ENCODE measurements around the gene ZNF444.

Gene ZNF444

DNA sequence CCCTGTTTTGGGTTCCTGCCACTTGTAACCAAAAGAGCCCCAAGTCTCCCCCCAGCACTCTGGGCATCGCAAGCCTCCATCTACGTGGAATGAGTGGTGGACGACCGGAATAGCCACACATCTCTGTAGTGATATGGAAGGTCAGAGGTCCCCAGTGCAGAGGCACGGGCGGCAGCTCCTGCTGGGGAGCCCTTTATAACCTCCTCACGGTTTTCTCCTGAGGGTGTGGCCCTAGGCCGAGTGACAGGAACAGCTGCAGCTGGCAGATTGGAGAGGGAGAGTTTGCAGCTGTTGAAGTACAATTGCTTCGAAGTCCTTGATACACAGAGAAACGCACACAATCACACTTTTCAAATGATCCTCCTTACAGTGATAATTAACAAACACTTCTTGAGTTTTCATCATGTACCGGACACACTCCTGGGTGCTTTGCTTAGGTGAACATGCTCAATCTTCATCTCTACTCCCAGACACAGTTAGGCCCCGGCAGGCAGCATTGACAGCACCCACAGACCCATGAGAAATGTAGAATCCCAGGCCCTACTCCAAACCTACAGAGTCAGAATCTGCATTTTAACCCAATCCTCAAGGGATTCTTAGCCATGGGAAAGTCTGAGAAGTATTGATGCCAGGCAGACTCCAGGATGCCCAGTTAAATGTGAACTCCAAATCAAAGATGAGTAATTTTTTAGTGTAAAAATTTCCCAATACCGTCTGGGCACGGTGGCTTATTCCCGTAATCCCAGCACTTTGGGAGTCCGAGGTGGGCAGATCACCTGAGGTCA lies 15.1 kb upstream of the ZNF444 start:
- Histone ChIP-seq H3K27ac (no peak overlapping the region), H3K9ac (ENCODE audit: insufficient read length) (no peak overlapping the region), H3K36me3 (ENCODE audit: insufficient read depth, low read length) (no peaks in the 10 kb centered on the region), H3K4me3 (no peak overlapping the region), H3K9me3 (ENCODE audit: low read depth, low read length) (no peaks in the 10 kb centered on the region)
- TF ChIP-seq POLR2AphosphoS5 (IDR thresholded peaks at IDR 0.05; ENCODE audit: borderline replicate concordance, low read depth, low read length), result no peak
- TF ChIP-seq EZH2 (IDR thresholded peaks at IDR 0.05), result no peak
- TF ChIP-seq FOXP2 (optimal IDR thresholded peaks at IDR 0.05; ENCODE audit: control extremely low read depth, extremely low read length, insufficient read depth), result no peak
- DNase-seq (ENCODE audit: low read depth, low spot score), result no peak

DNA sequence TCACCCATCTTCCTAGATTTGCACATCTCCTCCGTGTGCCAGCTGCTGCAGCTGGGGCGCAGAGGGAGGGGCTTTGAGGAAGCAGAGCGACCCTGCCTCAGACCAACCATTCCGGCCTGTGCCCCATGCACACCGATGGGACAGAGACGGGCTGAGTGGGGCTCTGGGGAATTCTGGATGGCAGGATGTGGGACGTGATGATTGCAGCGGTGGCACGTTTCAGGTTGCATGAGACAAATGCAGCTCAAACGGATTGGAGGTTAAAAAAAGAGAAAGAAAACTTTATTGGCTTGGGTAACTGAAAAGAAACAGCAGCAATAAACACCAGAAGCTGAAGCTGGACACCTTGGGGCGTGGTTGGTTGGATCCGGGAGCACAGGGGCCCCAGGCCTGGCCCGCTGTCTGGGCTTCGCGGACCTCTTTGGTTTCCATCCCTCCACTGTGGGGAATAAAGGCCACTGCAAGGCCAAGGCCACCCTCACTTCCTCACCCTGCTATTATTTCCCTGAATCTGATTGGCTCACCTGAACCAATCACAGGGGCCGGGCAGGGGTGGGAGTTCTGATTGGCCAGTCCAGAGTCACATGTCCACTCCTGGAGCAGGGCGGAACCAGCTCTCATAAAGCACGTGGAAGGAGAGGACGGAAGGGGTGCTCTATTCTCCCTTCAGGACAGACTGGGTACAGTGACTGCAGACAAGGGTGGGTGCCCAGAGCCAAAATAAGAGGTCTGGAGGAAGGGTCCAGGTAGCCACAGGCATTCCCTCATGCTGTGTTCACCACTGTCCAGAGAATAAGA lies 13.9 kb upstream of the ZNF444 start:
- Histone ChIP-seq H3K9ac (ENCODE audit: insufficient read length) (no peak overlapping the region), H3K4me3 (no peak overlapping the region), H3K27ac (no peak overlapping the region), H3K9me3 (ENCODE audit: low read depth, low read length) (no peaks in the 10 kb centered on the region), H3K36me3 (ENCODE audit: insufficient read depth, low read length) (no peaks in the 10 kb centered on the region)
- DNase-seq (ENCODE audit: low read depth, low spot score), result no peak
- TF ChIP-seq POLR2AphosphoS5 (IDR thresholded peaks at IDR 0.05; ENCODE audit: borderline replicate concordance, low read depth, low read length) (no peak), EZH2 (IDR thresholded peaks at IDR 0.05) (no peak), FOXP2 (optimal IDR thresholded peaks at IDR 0.05; ENCODE audit: control extremely low read depth, extremely low read length, insufficient read depth) (no peak)

DNA sequence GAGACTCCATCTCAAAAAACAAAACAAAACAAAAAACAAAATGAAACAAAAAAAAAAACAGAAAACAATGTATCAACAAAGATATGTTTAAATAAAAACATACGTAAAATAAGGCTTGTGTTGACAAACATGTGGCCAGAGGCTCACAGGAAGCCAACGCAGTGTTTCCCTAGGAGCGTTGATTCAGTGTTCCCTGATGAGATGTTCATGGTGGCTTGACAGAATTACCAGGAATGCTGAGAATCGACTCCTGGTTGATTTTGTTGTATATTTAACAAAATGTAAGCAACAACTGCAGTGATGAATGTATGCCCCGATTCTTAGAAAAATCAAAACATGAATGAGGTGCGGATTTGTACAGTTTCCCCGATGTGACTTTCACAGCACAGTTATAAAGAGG lies 11.1 kb upstream of the ZNF444 start:
- no peak overlapping the region for H3K4me3 ChIP-seq
- H3K9ac ChIP-seq (ENCODE audit: insufficient read length), result no peak overlapping the region
- TF ChIP-seq FOXP2 (optimal IDR thresholded peaks at IDR 0.05; ENCODE audit: control extremely low read depth, extremely low read length, insufficient read depth) (no peak), POLR2AphosphoS5 (IDR thresholded peaks at IDR 0.05; ENCODE audit: borderline replicate concordance, low read depth, low read length) (no peak), EZH2 (IDR thresholded peaks at IDR 0.05) (no peak)
- H3K27ac ChIP-seq, result no peak overlapping the region
- DNase-seq (ENCODE audit: low read depth, low spot score), result no peak
- H3K36me3 ChIP-seq (ENCODE audit: insufficient read depth, low read length), result no peaks in the 10 kb centered on the region
- no peaks in the 10 kb centered on the region for H3K9me3 ChIP-seq (ENCODE audit: low read depth, low read length)

DNA sequence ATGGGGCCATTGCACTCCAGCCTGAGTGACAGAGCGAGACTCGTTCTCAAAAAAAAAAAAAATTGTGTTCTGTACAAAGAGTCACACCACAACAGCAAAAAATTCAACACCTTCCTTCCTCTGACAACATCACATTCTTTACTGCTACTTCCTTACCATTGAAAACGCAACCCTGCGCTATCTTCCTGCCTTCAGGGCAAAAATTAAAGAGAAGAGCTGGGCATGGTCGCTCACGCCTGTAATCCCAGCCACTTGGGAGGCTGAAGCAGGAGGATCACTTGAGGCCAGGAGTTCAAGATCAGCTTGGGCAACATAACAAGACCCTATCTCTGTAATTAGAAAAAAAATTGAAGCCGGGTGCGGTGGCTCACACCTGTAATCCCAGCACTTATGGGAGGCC lies 9.4 kb upstream of the ZNF444 start:
- Histone ChIP-seq H3K4me3 (no peak overlapping the region), H3K27ac (no peak overlapping the region), H3K9ac (ENCODE audit: insufficient read length) (no peak overlapping the region), H3K9me3 (ENCODE audit: low read depth, low read length) (no peaks in the 10 kb centered on the region), H3K36me3 (ENCODE audit: insufficient read depth, low read length) (no peaks in the 10 kb centered on the region)
- TF ChIP-seq POLR2AphosphoS5 (IDR thresholded peaks at IDR 0.05; ENCODE audit: borderline replicate concordance, low read depth, low read length), result no peak
- no peak for TF ChIP-seq EZH2 (IDR thresholded peaks at IDR 0.05)
- TF ChIP-seq FOXP2 (optimal IDR thresholded peaks at IDR 0.05; ENCODE audit: control extremely low read depth, extremely low read length, insufficient read depth), result no peak
- no peak for DNase-seq (ENCODE audit: low read depth, low spot score)

DNA sequence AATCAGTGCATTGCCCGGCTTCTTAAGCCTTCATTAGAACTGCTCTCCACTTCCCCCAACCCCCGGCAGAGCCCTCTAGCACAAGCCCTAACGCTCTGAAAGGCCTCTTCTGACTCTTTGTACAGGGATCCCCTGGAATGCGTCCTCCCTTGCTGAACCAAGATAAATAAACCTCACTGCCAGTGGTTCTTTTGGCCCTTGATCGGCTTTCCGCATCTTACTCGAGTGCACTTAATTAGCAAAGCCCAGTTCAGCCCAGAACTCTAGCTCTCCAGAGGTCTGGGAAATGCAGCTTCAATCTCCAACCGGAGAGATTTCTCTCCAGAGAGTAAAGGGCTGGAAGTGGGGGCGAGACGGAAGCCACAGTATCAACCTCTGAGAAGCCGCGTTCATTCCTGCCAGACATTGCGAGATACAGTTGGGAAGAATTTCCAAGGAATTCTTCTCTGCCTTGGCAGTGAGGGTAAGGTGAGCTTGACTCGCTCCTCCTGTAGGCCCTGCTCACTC lies 8.7 kb upstream of the ZNF444 start:
- no peak for DNase-seq (ENCODE audit: low read depth, low spot score)
- TF ChIP-seq POLR2AphosphoS5 (IDR thresholded peaks at IDR 0.05; ENCODE audit: borderline replicate concordance, low read depth, low read length) (no peak), FOXP2 (optimal IDR thresholded peaks at IDR 0.05; ENCODE audit: control extremely low read depth, extremely low read length, insufficient read depth) (no peak)
- Histone ChIP-seq H3K36me3 (ENCODE audit: insufficient read depth, low read length) (no peaks in the 10 kb centered on the region), H3K4me3 (no peak overlapping the region), H3K27ac (no peak overlapping the region), H3K9ac (ENCODE audit: insufficient read length) (no peak overlapping the region), H3K9me3 (ENCODE audit: low read depth, low read length) (no peaks in the 10 kb centered on the region)

DNA sequence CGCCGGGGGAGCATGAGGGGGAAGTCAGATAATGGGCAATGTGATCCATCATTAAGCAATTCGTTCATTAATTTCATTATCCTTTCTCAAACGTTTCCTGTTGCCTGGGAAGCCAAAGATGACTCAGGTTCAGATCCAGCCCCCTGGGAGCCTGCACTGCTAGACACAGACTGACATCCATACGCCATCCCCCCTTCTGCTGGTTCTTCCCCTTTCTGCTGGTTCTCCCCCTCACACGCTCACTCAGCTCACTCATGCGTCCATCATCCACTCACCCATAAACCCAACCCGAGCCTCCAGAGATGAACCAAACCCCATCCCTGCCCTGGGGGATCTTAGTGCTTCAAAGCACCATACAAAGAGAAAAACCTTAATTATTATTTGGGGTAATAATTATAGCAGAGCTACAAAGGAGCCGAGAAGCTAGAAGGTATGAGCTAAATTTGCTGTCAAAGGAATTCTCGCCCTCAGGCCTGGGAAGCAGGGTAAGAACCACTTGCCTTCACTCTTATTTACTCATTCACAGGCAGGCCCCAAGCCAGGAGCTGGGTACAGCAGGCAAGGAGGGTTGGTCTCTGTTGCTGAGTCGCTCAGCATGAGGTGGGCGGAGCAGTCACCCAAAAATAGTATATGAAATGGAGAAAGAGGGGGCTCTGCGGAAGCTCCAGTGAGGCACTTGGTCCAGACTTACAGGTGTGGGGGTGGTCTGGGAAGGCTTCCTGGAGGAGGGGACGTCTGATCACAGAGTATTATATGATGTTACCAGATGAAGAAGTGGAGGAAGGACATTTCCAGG lies 7.0 kb upstream of the ZNF444 start:
- DNase-seq (ENCODE audit: low read depth, low spot score), result peak; percentile 26
- no peaks in the 10 kb centered on the region for H3K36me3 ChIP-seq (ENCODE audit: insufficient read depth, low read length)
- H3K9me3 ChIP-seq (ENCODE audit: low read depth, low read length), result no peaks in the 10 kb centered on the region
- H3K27ac ChIP-seq, result peak overlapping the region; percentile 82
- peak overlapping the region; percentile 55 for H3K4me3 ChIP-seq
- peak overlapping the region; percentile 48 for H3K9ac ChIP-seq (ENCODE audit: insufficient read length)
- TF ChIP-seq EZH2 (IDR thresholded peaks at IDR 0.05) (no peak), POLR2AphosphoS5 (IDR thresholded peaks at IDR 0.05; ENCODE audit: borderline replicate concordance, low read depth, low read length) (no peak), FOXP2 (optimal IDR thresholded peaks at IDR 0.05; ENCODE audit: control extremely low read depth, extremely low read length, insufficient read depth) (no peak)

DNA sequence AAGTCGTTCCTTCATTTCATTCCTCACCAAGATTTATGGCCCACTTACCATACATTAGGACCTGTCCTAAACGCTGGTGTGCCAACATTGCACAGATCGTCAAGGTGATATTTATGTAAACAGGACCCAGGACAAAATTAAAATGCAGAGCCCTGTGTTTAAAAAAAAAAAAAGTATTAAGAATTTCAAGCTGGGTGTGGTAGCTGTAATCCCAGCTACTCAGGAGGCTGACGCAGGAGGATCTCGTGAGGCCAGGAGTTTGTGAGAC lies 6.5 kb upstream of the ZNF444 start:
- Histone ChIP-seq H3K36me3 (ENCODE audit: insufficient read depth, low read length) (no peaks in the 10 kb centered on the region), H3K27ac (no peak overlapping the region; the same call in 1 of the 2 replicates), H3K9ac (ENCODE audit: insufficient read length) (no peak overlapping the region), H3K9me3 (ENCODE audit: low read depth, low read length) (no peaks in the 10 kb centered on the region), H3K4me3 (no peak overlapping the region)
- TF ChIP-seq FOXP2 (optimal IDR thresholded peaks at IDR 0.05; ENCODE audit: control extremely low read depth, extremely low read length, insufficient read depth), result no peak
- TF ChIP-seq EZH2 (IDR thresholded peaks at IDR 0.05), result no peak
- TF ChIP-seq POLR2AphosphoS5 (IDR thresholded peaks at IDR 0.05; ENCODE audit: borderline replicate concordance, low read depth, low read length), result no peak
- DNase-seq (ENCODE audit: low read depth, low spot score), result no peak

DNA sequence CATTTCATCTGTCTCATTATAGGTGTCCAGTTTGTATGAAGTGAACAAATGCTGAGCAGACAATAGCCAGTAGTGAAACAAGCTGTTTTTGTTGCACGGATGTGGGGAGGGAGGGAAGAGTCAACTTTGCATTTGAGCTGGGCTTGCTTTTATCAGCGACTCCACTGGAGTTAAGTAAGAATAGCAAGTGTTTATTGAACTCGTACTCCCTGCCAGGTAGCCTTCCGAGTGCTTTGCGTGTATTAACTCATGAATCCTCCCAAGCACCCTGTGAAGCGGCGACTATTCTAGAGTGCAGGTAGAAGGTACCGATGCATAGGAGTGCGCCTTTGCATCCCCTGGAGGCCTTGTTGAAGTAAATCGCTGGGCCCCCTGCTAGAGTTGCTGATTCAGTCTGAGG lies 4.7 kb upstream of the ZNF444 start:
- Histone ChIP-seq H3K9ac (ENCODE audit: insufficient read length) (no peak overlapping the region), H3K27ac (no peak overlapping the region), H3K4me3 (no peak overlapping the region), H3K36me3 (ENCODE audit: insufficient read depth, low read length) (no peaks in the 10 kb centered on the region), H3K9me3 (ENCODE audit: low read depth, low read length) (no peaks in the 10 kb centered on the region)
- TF ChIP-seq FOXP2 (optimal IDR thresholded peaks at IDR 0.05; ENCODE audit: control extremely low read depth, extremely low read length, insufficient read depth) (no peak), POLR2AphosphoS5 (IDR thresholded peaks at IDR 0.05; ENCODE audit: borderline replicate concordance, low read depth, low read length) (no peak), EZH2 (IDR thresholded peaks at IDR 0.05) (no peak)
- DNase-seq (ENCODE audit: low read depth, low spot score), result no peak
